ENCODE measurements around the gene ATP5PO. TPM values are rescaled to one million over a fixed set of nuclear protein-coding genes. Genes with fewer than 3 reads are reported as not detected.

ATP5PO gene
- total and polyA plus RNA-seq, 5 experiments from 2014 or later, result 139 to 461 (median 367) TPM

Other genes starting within 250 kb of the ATP5PO start
- gene MRPS6, start 157.8 kb upstream of the ATP5PO start, total RNA-seq, result 100 to 1,000 TPM; 107 to 112 TPM
- 100 to 1,000 TPM; 170 to 193 (median 181) TPM for gene MRPS6, start 157.8 kb upstream of the ATP5PO start, polyA plus RNA-seq
- 10 to 100 TPM; 31.9 to 32.7 TPM for gene SLC5A3, start 157.8 kb upstream of the ATP5PO start, total RNA-seq
- gene SLC5A3, start 157.8 kb upstream of the ATP5PO start, polyA plus RNA-seq, result 1 to 10 TPM; 1.7 to 2.1 (median 1.9) TPM

Data from naive thymus-derived CD8-positive, alpha-beta T cell (primary cell).